Natural killer cell (primary cell): ENCODE results near the gene FOXC1. TPM values are rescaled to one million over a fixed set of nuclear protein-coding genes. Genes with fewer than 3 reads are reported as not detected.

Experiments
- ATAC-seq, 3 donors: fragments of 150-1000 bp in 2 of 3; fragments of 200-7000 bp in 1 of 3; cut with Tn5 transposase; 1 replicate in 1 of 3; 2 replicates in 2 of 3; pipeline ENCODE4 v1.10.0; 2021; ENCODE audit warnings: mild to moderate bottlenecking in 2 of 3, moderate library complexity in 2 of 3
- DNase-seq, 2 donors: peaks; one replicate each; pipeline versions ENCODE4 v3.0.0 to v3.0.0-alpha.2; 2013 to 2021; ENCODE audit warnings: mixed read lengths in 1 of 2
- H3K27ac ChIP-seq: one replicate; pipeline ENCODE4 v1.5.1; 2013; ENCODE audit warnings: mild to moderate bottlenecking, low read length
- H3K27me3 ChIP-seq: one replicate; pipeline ENCODE4 v1.6.1; 2013; ENCODE audit warnings: low read length; ENCODE audit not compliant: control insufficient read depth, insufficient read depth
- H3K36me3 ChIP-seq: one replicate; pipeline ENCODE4 v1.6.1; 2013; ENCODE audit warnings: low read length; ENCODE audit not compliant: control insufficient read depth, insufficient read depth
- H3K4me1 ChIP-seq: one replicate; pipeline ENCODE4 v1.6.1; 2013; ENCODE audit warnings: low read length; ENCODE audit not compliant: control insufficient read depth, insufficient read depth
- H3K4me3 ChIP-seq: one replicate; pipeline ENCODE4 v1.5.1; 2013; ENCODE audit warnings: low read length
- H3K9me3 ChIP-seq: one replicate; pipeline ENCODE4 v1.6.1; 2013; ENCODE audit warnings: low read length; ENCODE audit not compliant: control insufficient read depth, insufficient read depth
- H3K27ac Mint-ChIP-seq, 2 donors: one replicate each; pipeline ENCODE4 v1.8.0; 2022; ENCODE audit warnings: mild to moderate bottlenecking in 2 of 2, mixed read lengths in 2 of 2, moderate library complexity in 1 of 2
- H3K27me3 Mint-ChIP-seq, 2 donors: one replicate each; pipeline ENCODE4 v1.8.0; 2022; ENCODE audit warnings: low read depth in 2 of 2, mixed read lengths in 2 of 2
- H3K36me3 Mint-ChIP-seq: one replicate; pipeline ENCODE4 v1.8.0; 2022; ENCODE audit warnings: mixed read lengths
- H3K4me1 Mint-ChIP-seq, 2 donors: one replicate each; pipeline ENCODE4 v1.8.0; 2022; ENCODE audit warnings: mixed read lengths in 2 of 2
- H3K4me3 Mint-ChIP-seq: one replicate; pipeline ENCODE4 v1.8.0; 2022; ENCODE audit warnings: mild to moderate bottlenecking, moderate library complexity, mixed read lengths
- H3K9me3 Mint-ChIP-seq, 2 donors: one replicate each; pipeline ENCODE4 v1.8.0; 2022; ENCODE audit warnings: mixed read lengths in 2 of 2
- WGBS: methylation state at CpG from one replicate; pipeline ENCODE4 v1.1.7; 2013; ENCODE audit warnings: missing lambda C conversion rate; ENCODE audit not compliant: insufficient coverage; 5-methylcytosine and 5-hydroxymethylcytosine counted together
- intact Hi-C: fragments of 100-400 bp; cut with micrococcal nuclease; formaldehyde crosslinking; loops from one replicate; pipeline ENCODE4 v1.14.2; 2022
- total RNA-seq, 4 donors: library from RNA; stranded (reverse); fragments of 120-200 nt in 1 of 4; gene quantifications; one replicate each; pipeline versions ENCODE4 v1.2.3 to v1.2.4, GENCODE V29; 2013 to 2022
- TF ChIP-seq, protein P1 (sequence below): fragments of 200-600 bp; IDR thresholded peaks from one replicate; pipeline ENCODE4 v1.8.0; 2022; ENCODE audit warnings: antibody characterized with exemption

Gene FOXC1
- total RNA-seq, 3 donors from 2014 or later (not counting 1 experiment from before 2014, with no cell fraction given), result 0.16 to 0.21 TPM; not detected in 1

- H3K27me3 ChIP-seq, result no peaks in the 10 kb centered on the region
- peaks cover 2% of the 10 kb centered on the region for H3K4me1 ChIP-seq
- H3K27me3 Mint-ChIP-seq, result peaks cover 22 to 34% of the 10 kb centered on the region in 2 donors
- DNase-seq (no peak), ATAC-seq (no peak)
- H3K9me3 Mint-ChIP-seq, result no peaks in the 10 kb centered on the region
- WGBS, result 91% methylated on average over 9 of the region's 9 CpGs
- H3K9me3 ChIP-seq, result no peaks in the 10 kb centered on the region
- no peaks in the 10 kb centered on the region for H3K36me3 ChIP-seq
- H3K36me3 Mint-ChIP-seq, result no peaks in the 10 kb centered on the region
- no peak overlapping the region for H3K27ac ChIP-seq
- H3K27ac Mint-ChIP-seq, result no peak overlapping the region
- no peak overlapping the region for H3K4me3 ChIP-seq
- no peaks in the 10 kb centered on the region for H3K4me1 Mint-ChIP-seq
- TF ChIP-seq, protein P1, sequence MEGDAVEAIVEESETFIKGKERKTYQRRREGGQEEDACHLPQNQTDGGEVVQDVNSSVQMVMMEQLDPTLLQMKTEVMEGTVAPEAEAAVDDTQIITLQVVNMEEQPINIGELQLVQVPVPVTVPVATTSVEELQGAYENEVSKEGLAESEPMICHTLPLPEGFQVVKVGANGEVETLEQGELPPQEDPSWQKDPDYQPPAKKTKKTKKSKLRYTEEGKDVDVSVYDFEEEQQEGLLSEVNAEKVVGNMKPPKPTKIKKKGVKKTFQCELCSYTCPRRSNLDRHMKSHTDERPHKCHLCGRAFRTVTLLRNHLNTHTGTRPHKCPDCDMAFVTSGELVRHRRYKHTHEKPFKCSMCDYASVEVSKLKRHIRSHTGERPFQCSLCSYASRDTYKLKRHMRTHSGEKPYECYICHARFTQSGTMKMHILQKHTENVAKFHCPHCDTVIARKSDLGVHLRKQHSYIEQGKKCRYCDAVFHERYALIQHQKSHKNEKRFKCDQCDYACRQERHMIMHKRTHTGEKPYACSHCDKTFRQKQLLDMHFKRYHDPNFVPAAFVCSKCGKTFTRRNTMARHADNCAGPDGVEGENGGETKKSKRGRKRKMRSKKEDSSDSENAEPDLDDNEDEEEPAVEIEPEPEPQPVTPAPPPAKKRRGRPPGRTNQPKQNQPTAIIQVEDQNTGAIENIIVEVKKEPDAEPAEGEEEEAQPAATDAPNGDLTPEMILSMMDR, result no peak
- H3K4me3 Mint-ChIP-seq, result no peak overlapping the region
- intact Hi-C loops, result no loop called here
Measured at GRCh38 chr6:1590580-1590979, 19.1 kb upstream of the FOXC1 start.

DNA sequence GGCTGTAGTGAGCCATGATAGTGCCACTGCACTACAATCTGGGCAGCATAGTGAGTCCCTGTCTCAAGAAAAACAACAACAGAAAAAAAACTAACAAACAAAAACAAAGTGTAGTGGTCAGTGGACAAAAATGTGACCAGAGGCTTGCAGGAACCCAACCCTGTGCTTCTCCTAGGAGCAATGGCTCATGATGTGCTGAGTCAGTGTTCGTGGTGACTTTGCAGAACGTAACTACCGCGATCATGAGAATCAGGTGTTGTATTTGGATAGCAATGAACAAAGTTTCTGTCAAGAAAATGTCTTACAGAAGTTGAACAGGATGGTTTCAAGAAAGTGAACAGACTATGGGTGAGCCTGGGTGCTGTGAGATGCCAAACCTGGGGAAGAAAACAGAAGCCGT is 18.5 kb upstream of the FOXC1 start:
- H3K27me3 Mint-ChIP-seq, result peaks cover 28 to 40% of the 10 kb centered on the region in 2 donors
- DNase-seq (no peak), ATAC-seq (no peak)
- H3K4me3 Mint-ChIP-seq, result no peak overlapping the region
- H3K27ac Mint-ChIP-seq, result no peak overlapping the region
- H3K36me3 ChIP-seq, result no peaks in the 10 kb centered on the region
- TF ChIP-seq, protein P1, result no peak
- WGBS, result 79% methylated on average over 5 of the region's 5 CpGs
- intact Hi-C loops, result no loop called here
- no peaks in the 10 kb centered on the region for H3K36me3 Mint-ChIP-seq
- H3K4me1 Mint-ChIP-seq, result peaks cover 4% of the 10 kb centered on the region in 2 donors
- H3K27ac ChIP-seq, result no peak overlapping the region
- no peak overlapping the region for H3K4me3 ChIP-seq
- H3K9me3 ChIP-seq, result no peaks in the 10 kb centered on the region
- peaks cover 9% of the 10 kb centered on the region for H3K4me1 ChIP-seq
- H3K27me3 ChIP-seq, result no peaks in the 10 kb centered on the region
- no peaks in the 10 kb centered on the region for H3K9me3 Mint-ChIP-seq

- H3K36me3 Mint-ChIP-seq, result no peaks in the 10 kb centered on the region
- peaks cover 11% of the 10 kb centered on the region for H3K4me1 ChIP-seq
- TF ChIP-seq, protein P1, result no peak
- H3K9me3 Mint-ChIP-seq, result no peaks in the 10 kb centered on the region
- peaks cover 33 to 46% of the 10 kb centered on the region in 2 donors for H3K27me3 Mint-ChIP-seq
- peaks cover 4 to 5% of the 10 kb centered on the region in 2 donors for H3K4me1 Mint-ChIP-seq
- intact Hi-C loops, result no loop called here
- H3K4me3 Mint-ChIP-seq, result no peak overlapping the region
- H3K36me3 ChIP-seq, result no peaks in the 10 kb centered on the region
- no peak overlapping the region for H3K27ac ChIP-seq
- no peaks in the 10 kb centered on the region for H3K9me3 ChIP-seq
- 83% methylated on average over 6 of the region's 6 CpGs for WGBS
- H3K27me3 ChIP-seq, result no peaks in the 10 kb centered on the region
- H3K4me3 ChIP-seq, result no peak overlapping the region
- DNase-seq (no peak), ATAC-seq (no peak)
- no peak overlapping the region for H3K27ac Mint-ChIP-seq
Measured at GRCh38 chr6:1591926-1592325, 17.8 kb upstream of the FOXC1 start.

- Histone ChIP-seq H3K9me3 (no peaks in the 10 kb centered on the region), H3K27ac (no peak overlapping the region), H3K4me1 (peaks cover 11% of the 10 kb centered on the region), H3K36me3 (no peaks in the 10 kb centered on the region), H3K27me3 (no peaks in the 10 kb centered on the region), H3K4me3 (no peak overlapping the region)
- Mint-ChIP-seq H3K36me3 (no peaks in the 10 kb centered on the region), H3K4me1 (peaks cover 4 to 5% of the 10 kb centered on the region in 2 donors), H3K27me3 (peaks cover 39 to 56% of the 10 kb centered on the region in 2 donors), H3K9me3 (no peaks in the 10 kb centered on the region), H3K27ac (no peak overlapping the region), H3K4me3 (no peak overlapping the region)
- WGBS, result 92% methylated on average over 7 of the region's 8 CpGs
- DNase-seq (no peak), ATAC-seq (no peak)
- intact Hi-C loops, result no loop called here
- TF ChIP-seq, protein P1, result no peak
Measured at GRCh38 chr6:1592852-1593251, 16.9 kb upstream of the FOXC1 start.
